CD14-positive monocyte (primary cell): Measurements from ENCODE around the gene GAS1. TPM values are rescaled to one million over a fixed set of nuclear protein-coding genes. Genes with fewer than 3 reads are reported as not detected.

Experiments
- DNase-seq, 3 donors: peaks; one replicate each; pipeline ENCODE4 v3.0.0-alpha.2; 2011 to 2022
- H2AFZ ChIP-seq: 2 replicates; pipeline ENCODE4 v1.6.0; 2012; ENCODE audit warnings: mild to moderate bottlenecking, low read depth, low read length, inconsistent platforms; ENCODE audit not compliant: insufficient read depth, poor library complexity, severe bottlenecking
- H3K27ac ChIP-seq, 2 donors: 1 replicate in 1 of 2; 2 replicates in 1 of 2; pipeline ENCODE4 v1.5.1; 2012 to 2013; ENCODE audit warnings: low read length in 2 of 2, control low read depth in 1 of 2, inconsistent platforms in 1 of 2, low read depth in 1 of 2, mild to moderate bottlenecking in 1 of 2
- H3K27me3 ChIP-seq, 2 donors: one replicate each; pipeline versions ENCODE4 v1.6.0 to v1.6.1; 2011 to 2013; ENCODE audit warnings: low read length in 2 of 2; ENCODE audit not compliant: control insufficient read depth in 2 of 2, insufficient read depth in 2 of 2
- H3K36me3 ChIP-seq, 2 donors: replicated peaks in 1 of 2; 1 replicate in 1 of 2; 2 replicates in 1 of 2; pipeline versions ENCODE4 v1.5.1 to v1.6.1; 2012 to 2013; ENCODE audit warnings: low read length in 2 of 2, control low read depth in 1 of 2, inconsistent platforms in 1 of 2, mild to moderate bottlenecking in 1 of 2; ENCODE audit not compliant: insufficient read depth in 2 of 2, control insufficient read depth in 1 of 2
- H3K4me1 ChIP-seq, 2 donors: 1 replicate in 1 of 2; 2 replicates in 1 of 2; pipeline versions ENCODE4 v1.5.1 to v1.6.1; 2012 to 2013; ENCODE audit warnings: low read length in 2 of 2, control low read depth in 1 of 2, inconsistent platforms in 1 of 2, mild to moderate bottlenecking in 1 of 2, moderate library complexity in 1 of 2; ENCODE audit not compliant: insufficient read depth in 2 of 2, control insufficient read depth in 1 of 2
- H3K4me2 ChIP-seq: replicated peaks from 2 replicates; pipeline ENCODE3; 2012; ENCODE audit warnings: low read length, moderate library complexity, mild to moderate bottlenecking; ENCODE audit not compliant: poor library complexity, severe bottlenecking; ENCODE audit errors: extremely low read depth
- H3K4me3 ChIP-seq, 3 experiments: fragments of 200-600 bp in 1 of 3; sonication (generic) in 1 of 3; replicated peaks in 1 of 3; 1 replicate in 2 of 3; 2 replicates in 1 of 3; pipeline ENCODE4 v1.5.1; 2011 to 2013; ENCODE audit warnings: low read length in 3 of 3, mild to moderate bottlenecking in 3 of 3, control low read depth in 2 of 3, low read depth in 2 of 3, inconsistent platforms in 1 of 3, moderate library complexity in 1 of 3
- H3K79me2 ChIP-seq: 2 replicates; pipeline ENCODE4 v1.6.0; 2012; ENCODE audit warnings: mild to moderate bottlenecking, control low read depth, inconsistent platforms, low read length, moderate library complexity; ENCODE audit not compliant: insufficient read depth
- H3K9ac ChIP-seq: 2 replicates; pipeline ENCODE4 v1.6.0; 2017; ENCODE audit warnings: low read length, mild to moderate bottlenecking; ENCODE audit not compliant: insufficient read depth, poor library complexity, severe bottlenecking
- H3K9me3 ChIP-seq, 2 donors: replicated peaks in 1 of 2; 1 replicate in 1 of 2; 2 replicates in 1 of 2; pipeline versions ENCODE4 v1.5.1 to v1.6.1; 2012 to 2013; ENCODE audit warnings: low read length in 2 of 2, control low read depth in 1 of 2; ENCODE audit not compliant: control insufficient read depth in 1 of 2, insufficient read depth in 1 of 2
- H4K20me1 ChIP-seq: 2 replicates; pipeline ENCODE4 v1.6.0; 2012; ENCODE audit warnings: mild to moderate bottlenecking, low read length, control low read depth, moderate library complexity; ENCODE audit not compliant: insufficient read depth
- H3K27ac Mint-ChIP-seq, 7 donors: one replicate each; pipeline ENCODE4 v1.8.0; 2020; ENCODE audit warnings: mild to moderate bottlenecking in 7 of 7, mixed read lengths in 7 of 7, moderate library complexity in 6 of 7, inconsistent platforms in 2 of 7
- H3K27me3 Mint-ChIP-seq, 3 donors: one replicate each; pipeline ENCODE4 v1.8.0; 2021 to 2022; ENCODE audit warnings: low read depth in 3 of 3, mild to moderate bottlenecking in 3 of 3, mixed read lengths in 3 of 3, moderate library complexity in 3 of 3, inconsistent platforms in 1 of 3
- H3K36me3 Mint-ChIP-seq, 2 donors: one replicate each; pipeline ENCODE4 v1.8.0; 2020; ENCODE audit warnings: mixed read lengths in 2 of 2, inconsistent platforms in 1 of 2, mild to moderate bottlenecking in 1 of 2
- H3K4me1 Mint-ChIP-seq: one replicate; pipeline ENCODE4 v1.8.0; 2020; ENCODE audit warnings: mild to moderate bottlenecking, mixed read lengths
- H3K4me3 Mint-ChIP-seq, 2 donors: one replicate each; pipeline ENCODE4 v1.8.0; 2020; ENCODE audit warnings: mild to moderate bottlenecking in 2 of 2, mixed read lengths in 2 of 2, moderate library complexity in 1 of 2
- H3K9me3 Mint-ChIP-seq, 7 donors: one replicate each; pipeline ENCODE4 v1.8.0; 2020 to 2022; ENCODE audit warnings: mixed read lengths in 7 of 7, mild to moderate bottlenecking in 6 of 7, moderate library complexity in 6 of 7, inconsistent platforms in 2 of 7
- CTCF ChIP-seq: fragments of 200-600 bp; IDR thresholded peaks from one replicate; pipeline ENCODE4 v1.8.0; 2022; ENCODE audit warnings: antibody characterized with exemption, mild to moderate bottlenecking
- WGBS: methylation state at CpG from one replicate; pipeline ENCODE4 v1.1.5; 2013; ENCODE audit warnings: missing lambda C conversion rate; ENCODE audit not compliant: insufficient coverage; 5-methylcytosine and 5-hydroxymethylcytosine counted together
- intact Hi-C, 2 donors: fragments of 100-400 bp; cut with micrococcal nuclease; formaldehyde crosslinking; loops; one replicate each; pipeline versions ENCODE4 v1.15.0 to v1.15.1; 2023
- polyA plus RNA-seq, 3 donors: library from polyadenylated mRNA; depleted of rRNA in 1 of 3; unstranded in 2 of 3; stranded (reverse) in 1 of 3; fragments of 300-500 nt in 2 of 3; fragments of >200 nt in 1 of 3; fragmentation: Illumina TruSeq in 2 of 3; gene quantifications; 1 replicate in 2 of 3; 2 replicates in 1 of 3; pipeline ENCODE4 v1.2.3, GENCODE V29; 2012 to 2021

Gene GAS1
- polyA plus RNA-seq, 3 donors: 0.12 to 0.20 (median 0.18) TPM

DNA sequence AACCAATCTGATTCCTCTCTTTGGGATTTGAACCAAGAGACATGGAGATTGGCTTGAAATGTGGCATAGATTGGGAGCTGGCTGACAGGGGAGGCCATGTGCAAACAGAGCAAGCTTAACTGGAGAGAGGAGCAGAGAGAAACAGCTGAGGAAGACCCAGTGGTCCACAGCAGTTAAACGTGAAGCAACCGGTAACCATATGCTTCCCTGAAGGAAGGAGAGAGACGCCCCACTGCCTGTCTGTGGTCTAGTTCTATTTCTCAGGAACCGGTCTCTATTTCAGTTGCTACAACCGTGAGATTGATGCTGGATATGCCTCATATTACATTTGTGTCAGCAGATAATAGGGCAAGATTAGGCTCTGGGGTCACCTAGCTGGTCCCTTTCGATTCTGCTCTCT is 13.6 kb upstream of the GAS1 start:
- H4K20me1 ChIP-seq: no peaks in the 10 kb centered on the region
- no peak overlapping the region for H3K4me3 Mint-ChIP-seq
- no peak overlapping the region for H2AFZ ChIP-seq
- no peak overlapping the region for H3K9ac ChIP-seq
- H3K36me3 Mint-ChIP-seq: no peaks in the 10 kb centered on the region
- intact Hi-C loops: no loop called here
- TF ChIP-seq CTCF: no peak
- H3K27me3 ChIP-seq: peaks cover 0 to 2% of the 10 kb centered on the region in 2 donors
- no peak for DNase-seq
- H3K79me2 ChIP-seq: no peaks in the 10 kb centered on the region
- no peaks in the 10 kb centered on the region for H3K9me3 ChIP-seq
- no peaks in the 10 kb centered on the region for H3K36me3 ChIP-seq
- no peak overlapping the region for H3K27ac Mint-ChIP-seq
- no peak overlapping the region for H3K4me2 ChIP-seq
- 68% methylated on average over 2 of the region's 6 CpGs for WGBS
- peaks cover 1 to 7% (median 3%) of the 10 kb centered on the region in 3 donors for H3K27me3 Mint-ChIP-seq
- H3K4me1 ChIP-seq: no peaks in the 10 kb centered on the region
- H3K9me3 Mint-ChIP-seq: peaks cover 0 to 2% (median 0%) of the 10 kb centered on the region in 7 donors
- H3K4me1 Mint-ChIP-seq: no peaks in the 10 kb centered on the region
- no peak overlapping the region for H3K27ac ChIP-seq
- H3K4me3 ChIP-seq: no peak overlapping the region

DNA sequence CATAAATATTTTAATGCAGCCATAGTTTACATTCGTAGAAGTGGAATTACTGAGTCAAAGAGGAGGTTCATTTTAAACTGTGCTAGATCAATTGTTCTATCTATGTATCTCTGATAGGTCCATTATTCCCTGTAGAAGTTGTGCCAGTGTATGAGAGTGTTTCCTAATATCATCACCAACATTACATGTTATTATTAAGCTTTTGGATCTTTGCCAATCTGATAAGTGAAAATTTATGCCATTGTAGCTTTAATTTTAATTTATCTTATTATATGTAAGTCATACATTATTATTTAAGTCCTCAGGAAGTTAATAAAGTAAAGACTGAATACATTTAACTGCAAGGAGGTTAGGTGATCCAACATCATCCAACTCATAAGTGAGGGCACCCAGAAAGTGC is 10.9 kb upstream of the GAS1 start:
- Histone ChIP-seq H3K4me1 (no peaks in the 10 kb centered on the region), H3K79me2 (no peaks in the 10 kb centered on the region), H3K9ac (no peak overlapping the region), H3K4me3 (no peak overlapping the region), H4K20me1 (no peaks in the 10 kb centered on the region), H3K36me3 (no peaks in the 10 kb centered on the region), H3K4me2 (no peak overlapping the region), H3K27me3 (peaks cover 0 to 2% of the 10 kb centered on the region in 2 donors), H3K27ac (no peak overlapping the region), H2AFZ (no peak overlapping the region), H3K9me3 (no peaks in the 10 kb centered on the region)
- H3K36me3 Mint-ChIP-seq: no peaks in the 10 kb centered on the region
- intact Hi-C loops: no loop called here
- H3K4me1 Mint-ChIP-seq: no peaks in the 10 kb centered on the region
- peaks cover 1 to 11% (median 5%) of the 10 kb centered on the region in 3 donors for H3K27me3 Mint-ChIP-seq
- H3K4me3 Mint-ChIP-seq: no peak overlapping the region
- TF ChIP-seq CTCF: no peak
- DNase-seq: no peak
- H3K27ac Mint-ChIP-seq: no peak overlapping the region
- H3K9me3 Mint-ChIP-seq: peaks cover 0 to 5% (median 3%) of the 10 kb centered on the region in 7 donors
- WGBS: no CpG with 5 or more reads among the region's 1 CpG
